ENCODE results near the gene SPPL2B.
A peak's percentile ranks its signal among the peaks of the same experiment; 100 is the strongest.

SPPL2B gene

DNA sequence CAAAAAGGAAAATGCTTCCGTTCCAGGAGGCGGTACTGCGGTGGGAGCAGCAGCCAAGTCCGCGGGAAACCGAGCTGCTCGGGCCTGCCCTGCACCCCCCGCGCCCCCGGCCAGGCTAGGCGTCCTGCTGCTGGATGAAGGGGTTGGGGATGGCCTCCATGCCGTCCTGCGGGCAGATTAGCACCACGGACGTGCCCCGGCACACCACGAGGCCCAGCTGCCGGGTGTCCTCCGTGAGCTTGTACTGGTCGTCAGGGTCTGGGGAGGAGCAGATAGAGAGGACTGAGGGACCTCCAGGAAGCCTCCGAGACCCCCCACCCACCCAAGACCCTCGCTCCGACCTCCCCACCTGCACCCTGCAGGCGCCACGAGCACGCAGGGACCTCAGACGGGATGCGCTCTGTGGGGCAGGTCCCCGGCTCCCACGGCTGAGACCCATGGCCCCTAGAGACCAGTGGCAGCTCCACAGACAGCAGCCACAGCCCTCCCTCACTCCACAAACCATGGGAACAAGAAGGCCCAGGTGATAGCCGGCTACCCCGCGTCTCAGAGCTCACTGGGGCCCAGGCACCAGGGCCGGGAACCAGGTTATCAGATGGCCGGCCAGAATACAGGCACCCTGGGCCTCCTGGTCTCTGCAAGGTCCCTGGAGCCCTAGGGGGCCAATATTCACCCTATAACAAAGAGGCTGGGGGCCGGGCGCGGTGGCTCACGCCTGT lies 6.8 kb upstream of the SPPL2B start:
- DNase-seq (ENCODE audit: low read depth in 2 of 2), result no peak

DNA sequence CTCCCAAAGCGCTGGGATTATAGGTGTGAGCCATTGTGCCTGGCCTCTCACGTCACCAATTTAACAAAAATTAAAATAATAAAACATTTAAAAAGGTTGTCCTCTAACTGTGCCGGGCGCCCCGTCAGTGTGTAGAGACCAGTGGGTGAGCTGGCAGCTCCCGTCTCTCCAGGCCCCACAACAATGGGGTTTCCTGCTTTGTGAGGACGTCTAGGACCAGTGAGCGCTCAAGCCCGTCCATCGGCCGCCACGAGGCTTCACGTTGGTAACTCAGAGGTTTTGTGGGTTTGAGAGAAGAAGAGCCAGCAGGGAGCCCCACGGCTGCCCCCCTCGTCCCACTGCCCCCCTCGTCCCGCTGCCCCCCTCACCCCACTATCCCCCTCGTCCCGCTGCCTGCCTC lies 4.8 kb upstream of the SPPL2B start:
- DNase-seq (ENCODE audit: low read depth in 2 of 2), result no peak

DNA sequence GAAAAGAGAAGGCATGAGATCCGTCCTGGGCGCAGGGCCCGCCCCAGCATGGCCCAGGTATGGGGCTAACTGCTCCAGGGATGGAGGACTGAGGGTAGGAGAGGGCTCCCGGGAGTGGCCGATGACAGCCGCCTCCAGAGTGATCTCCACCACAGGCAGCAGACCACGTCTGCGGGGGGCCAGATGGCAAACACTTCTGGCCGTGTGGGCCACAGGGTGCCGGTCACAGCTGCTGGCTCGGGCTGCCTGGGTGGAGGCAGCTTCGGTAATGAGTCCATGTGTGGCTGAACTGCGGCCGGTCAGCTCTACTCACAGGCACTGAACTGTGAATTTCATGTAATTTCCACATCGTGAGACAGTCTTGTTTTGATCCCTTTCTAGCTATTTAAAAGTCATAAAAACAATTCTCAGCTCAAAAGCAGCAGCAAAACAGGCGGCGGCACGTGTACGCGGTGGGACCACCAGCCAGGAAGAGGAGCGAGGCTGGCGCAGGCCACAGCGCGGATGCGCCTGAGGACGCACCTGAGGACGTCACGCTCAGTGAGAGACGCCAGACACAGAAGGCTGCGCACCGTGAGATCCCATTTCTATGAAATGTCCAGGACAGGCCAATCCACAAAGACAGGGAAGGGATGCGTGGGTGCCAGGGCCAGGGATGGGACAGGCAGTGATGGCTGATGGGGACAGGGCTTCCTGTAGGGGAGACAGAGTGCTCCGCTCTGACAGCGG lies 4.1 kb upstream of the SPPL2B start:
- no peak for DNase-seq (ENCODE audit: low read depth in 2 of 2)

DNA sequence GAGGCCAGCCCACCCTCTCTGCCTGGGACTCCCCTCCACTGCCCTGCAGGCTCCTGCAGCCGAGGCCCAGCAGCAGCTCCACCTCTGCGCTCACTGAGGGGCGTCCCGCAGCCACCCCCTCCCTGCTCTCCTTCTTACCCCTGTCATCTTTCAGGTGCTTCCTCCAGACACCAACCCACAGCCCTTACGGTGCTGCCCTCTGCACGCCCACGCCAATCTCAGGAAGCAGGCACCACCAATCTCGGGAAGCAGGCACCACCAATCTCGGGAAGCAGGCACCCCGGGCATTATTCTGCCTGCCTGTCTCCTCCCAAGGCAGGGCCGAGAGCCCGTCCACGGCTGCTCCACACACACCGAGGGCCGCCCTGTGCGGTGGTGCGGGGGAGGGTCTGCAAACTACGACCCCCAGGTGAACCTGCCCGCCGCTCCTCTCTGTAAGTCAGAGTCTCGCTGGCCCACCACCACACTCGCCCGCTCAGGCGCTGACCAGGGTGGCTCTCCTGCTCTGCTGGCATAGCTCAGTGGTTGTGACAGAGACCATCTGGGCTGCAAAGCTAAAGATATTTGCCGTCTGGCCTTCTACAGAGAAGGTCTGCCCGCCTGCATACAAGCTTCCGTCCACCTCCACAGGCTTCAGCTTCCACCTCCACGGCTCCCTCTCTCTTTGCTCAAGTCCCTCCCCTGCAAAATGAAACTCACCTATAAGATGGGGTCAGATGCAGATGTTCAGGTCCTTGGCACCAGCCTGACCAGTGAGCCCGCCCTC lies 3.0 kb upstream of the SPPL2B start:
- DNase-seq (ENCODE audit: low read depth in 2 of 2), result no peak

DNA sequence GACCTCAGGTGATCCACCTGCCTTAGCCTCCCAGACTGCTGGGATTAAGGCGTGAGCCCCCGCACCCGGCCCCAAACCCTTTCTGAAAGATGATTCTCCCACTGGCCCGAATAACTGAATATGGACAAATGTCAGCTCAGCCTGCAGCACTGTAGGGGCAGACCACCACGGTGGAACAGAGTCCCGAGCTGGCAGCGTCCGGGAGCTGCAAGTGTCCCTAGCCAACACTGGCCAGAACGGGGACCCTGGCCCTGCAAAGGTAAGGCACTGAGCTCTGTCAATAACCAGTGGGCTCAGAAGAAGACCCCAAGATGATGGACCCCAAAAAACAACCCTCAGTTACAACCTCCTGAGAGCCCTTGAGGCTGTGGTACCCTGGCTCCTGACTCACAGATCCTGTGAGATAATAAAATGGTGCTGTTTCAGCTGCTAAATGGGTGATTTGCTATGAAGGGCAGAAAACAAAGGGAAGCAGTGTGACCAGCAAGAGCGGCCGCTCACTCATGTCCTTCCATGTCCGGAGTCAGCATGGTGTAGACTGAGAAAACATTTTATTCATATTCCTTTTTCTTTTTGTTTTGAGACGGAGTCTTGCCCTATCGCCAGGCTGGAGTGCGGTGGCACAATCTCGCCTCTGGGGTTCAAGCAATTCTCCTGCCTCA lies 1.7 kb upstream of the SPPL2B start:
- no peak for DNase-seq (ENCODE audit: low read depth in 2 of 2)

DNA sequence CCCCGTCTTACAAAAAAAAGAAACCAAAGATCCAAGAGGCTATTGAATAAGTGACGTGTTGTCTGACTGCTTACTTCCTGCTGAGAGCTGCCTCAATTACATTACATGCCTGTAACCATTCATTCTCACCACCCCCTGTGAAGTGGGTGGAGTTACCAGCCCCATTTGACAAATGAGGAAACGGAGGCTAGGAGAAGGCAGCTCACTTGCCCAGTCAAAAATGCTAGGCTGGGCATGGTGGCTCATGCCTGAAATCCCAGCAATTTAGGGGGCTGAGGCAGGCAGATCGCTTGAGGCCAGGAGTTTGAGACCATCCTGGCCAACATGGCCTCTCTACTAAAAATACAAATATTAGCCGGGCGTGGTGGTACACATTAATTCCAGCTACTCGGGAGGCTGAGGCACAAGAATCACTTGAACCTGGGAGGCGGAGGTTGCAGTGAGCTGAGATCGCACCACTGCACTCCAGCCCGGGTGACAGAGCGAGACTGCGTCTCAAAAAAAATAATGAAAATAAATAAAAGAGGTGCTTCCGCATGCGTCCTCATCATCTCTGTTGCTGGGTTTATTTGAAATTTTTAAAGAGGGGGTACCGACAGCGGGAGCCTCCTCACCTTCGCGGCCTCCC lies 597 bp upstream of the SPPL2B start:
- DNase-seq (ENCODE audit: low read depth in 2 of 2), result peak; percentile 39 to 46

DNA sequence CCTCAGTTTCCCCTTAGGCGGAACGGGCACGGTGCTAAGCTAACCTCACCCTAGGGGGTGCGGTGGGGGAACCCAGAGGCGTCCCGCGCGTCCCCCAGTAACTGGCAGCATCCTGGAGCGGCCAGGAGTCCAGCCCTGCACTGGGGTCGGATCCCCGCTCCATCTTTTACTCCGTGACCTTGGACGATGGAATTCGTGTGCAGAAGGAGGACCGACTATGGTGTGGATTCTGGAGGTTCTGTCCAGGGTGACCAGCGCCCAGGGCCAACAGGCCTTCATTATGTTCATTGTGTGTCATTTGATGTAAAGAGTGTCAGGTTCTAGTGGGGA lies 630 bp downstream of the SPPL2B start:
- DNase-seq (ENCODE audit: low read depth in 2 of 2), result no peak

DNA sequence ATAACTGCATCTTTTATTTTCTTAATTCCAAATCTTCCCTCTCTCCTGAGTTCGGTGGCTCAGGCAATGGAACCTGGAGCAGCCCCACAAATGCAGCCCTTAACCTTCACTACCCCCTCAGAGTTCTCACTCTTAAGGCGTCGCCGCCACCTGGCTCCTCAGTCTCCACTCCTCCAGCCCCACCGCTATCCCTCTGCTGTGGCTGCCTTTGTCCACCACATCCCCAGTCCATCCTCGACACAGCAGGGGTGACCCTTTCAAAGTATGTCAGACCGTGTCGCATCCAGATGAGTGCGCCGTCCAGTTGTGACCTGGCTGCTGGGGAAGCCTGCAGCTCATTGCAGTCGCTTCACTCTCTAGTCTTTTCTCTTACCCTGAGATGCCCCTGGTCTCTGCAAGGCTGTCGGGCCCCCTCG lies 1.0 kb downstream of the SPPL2B start:
- no peak for DNase-seq (ENCODE audit: low read depth in 2 of 2)

DNA sequence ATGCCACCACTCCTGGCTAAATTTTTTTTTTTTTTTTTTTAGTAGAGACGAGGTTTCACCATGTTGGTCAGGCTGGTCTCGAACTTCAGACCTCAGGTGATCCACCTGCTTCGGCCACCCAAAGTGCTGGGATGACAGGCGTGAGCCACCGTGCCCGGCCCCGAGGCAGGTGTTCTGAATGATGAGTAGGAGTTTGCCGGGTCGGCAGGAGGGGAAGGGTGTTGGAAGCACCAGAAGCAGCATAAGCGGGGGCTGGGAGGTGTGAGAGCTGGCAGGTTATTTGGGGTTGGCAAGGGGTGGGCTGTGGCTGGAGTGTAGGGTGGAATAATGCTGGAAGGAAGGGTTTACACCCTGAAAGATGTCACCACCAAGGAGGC lies 1.8 kb downstream of the SPPL2B start:
- DNase-seq (ENCODE audit: low read depth in 2 of 2), result no peak

DNA sequence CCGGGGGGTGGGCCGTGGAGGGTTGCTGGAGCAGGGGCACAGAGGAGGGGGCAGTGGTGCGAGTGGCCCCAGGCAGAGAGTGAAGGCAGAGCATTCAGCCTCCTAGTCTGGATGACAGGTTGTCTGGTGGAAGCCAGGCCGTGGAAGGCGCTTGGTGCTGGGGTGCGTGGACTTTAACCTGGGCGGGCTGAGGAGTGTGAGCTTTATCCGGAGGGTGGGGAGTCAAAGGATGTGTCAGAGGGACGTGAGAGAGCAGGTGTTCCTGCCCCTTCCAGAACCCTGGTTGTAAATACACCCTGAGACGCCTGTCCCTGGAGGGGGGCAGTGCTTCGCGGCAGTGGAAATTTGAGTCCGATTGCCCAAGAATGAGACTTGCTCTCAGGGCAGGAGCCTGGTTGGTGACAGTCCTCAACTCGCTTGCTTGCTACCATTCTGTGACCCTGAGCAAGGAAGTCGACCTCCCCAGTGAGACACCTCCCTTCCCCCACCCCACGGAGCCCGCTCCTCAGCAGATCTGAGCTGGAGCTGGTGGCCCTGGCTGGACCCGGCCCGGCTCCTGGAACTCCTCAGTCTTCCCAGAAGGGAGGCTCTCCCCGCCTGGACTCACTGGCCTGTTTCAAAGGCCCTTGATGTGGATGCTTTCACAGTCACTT lies 2.3 kb downstream of the SPPL2B start:
- DNase-seq (ENCODE audit: low read depth in 2 of 2), result no peak

DNA sequence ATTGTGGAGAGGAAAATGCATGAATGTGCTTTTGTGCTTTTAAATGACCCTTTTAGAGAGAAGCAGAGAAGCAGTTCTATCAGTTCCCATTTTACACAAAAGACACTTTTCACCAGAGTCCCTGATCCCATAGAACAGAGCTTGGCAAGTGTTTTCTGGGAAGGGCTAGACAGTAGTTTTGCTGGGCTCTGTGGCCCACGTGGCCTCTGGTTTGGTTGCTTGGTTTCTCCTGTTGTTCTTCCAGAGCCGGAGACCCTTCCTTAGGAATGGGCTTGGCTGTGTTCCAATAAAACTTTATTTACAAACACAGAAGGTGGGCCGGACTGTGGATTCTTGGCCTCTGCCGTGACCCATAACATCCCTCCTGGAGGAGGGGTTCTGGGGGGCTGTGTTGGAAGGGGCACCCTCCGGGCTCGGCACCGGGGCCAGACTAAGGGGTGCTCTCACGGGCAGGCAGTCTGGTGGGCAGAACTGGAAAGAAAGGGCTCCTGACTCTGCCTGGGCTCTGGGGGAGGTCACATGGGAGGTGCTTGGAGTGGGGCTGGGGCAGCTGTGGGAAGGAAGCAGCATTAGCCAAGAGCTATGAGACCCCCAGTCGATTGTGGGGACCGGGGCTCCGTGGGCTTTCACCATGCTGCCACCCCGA lies 3.2 kb downstream of the SPPL2B start:
- no peak for DNase-seq (ENCODE audit: low read depth in 2 of 2)

DNA sequence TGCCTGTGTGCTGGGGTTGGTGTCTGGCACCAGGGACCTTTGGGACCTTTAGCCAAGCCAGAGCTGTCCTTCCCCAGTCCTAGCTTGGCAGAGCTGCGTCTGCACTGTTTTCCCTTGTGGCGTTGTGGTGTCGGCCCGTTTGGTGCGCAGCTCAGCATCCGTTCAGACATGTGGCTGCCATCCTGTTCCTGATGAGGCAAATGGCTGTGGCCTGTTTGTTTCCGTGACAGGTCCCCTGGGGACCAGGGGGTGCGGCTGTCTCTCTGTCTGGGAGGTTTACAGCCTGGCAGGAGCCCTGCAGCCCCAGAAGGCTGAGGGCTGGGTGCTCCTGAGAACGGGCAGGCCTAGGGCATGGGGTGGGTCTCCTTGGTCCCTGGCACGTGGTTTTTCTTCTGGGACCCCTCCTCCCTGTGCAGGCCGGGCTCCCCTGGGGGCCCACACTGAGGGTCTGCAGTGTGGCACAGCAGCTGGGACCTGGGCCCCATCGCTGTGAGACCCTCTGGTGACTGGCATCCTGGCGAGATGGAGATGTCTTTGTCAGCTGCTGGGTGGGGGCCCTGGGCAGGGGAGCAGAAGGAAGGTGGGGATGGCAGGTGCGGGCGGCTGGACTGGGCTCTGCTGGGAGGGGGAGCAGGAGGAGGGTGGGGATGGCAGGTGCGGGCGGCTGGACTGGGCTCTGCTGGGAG lies 4.0 kb downstream of the SPPL2B start:
- DNase-seq (ENCODE audit: low read depth in 2 of 2), result no peak

DNA sequence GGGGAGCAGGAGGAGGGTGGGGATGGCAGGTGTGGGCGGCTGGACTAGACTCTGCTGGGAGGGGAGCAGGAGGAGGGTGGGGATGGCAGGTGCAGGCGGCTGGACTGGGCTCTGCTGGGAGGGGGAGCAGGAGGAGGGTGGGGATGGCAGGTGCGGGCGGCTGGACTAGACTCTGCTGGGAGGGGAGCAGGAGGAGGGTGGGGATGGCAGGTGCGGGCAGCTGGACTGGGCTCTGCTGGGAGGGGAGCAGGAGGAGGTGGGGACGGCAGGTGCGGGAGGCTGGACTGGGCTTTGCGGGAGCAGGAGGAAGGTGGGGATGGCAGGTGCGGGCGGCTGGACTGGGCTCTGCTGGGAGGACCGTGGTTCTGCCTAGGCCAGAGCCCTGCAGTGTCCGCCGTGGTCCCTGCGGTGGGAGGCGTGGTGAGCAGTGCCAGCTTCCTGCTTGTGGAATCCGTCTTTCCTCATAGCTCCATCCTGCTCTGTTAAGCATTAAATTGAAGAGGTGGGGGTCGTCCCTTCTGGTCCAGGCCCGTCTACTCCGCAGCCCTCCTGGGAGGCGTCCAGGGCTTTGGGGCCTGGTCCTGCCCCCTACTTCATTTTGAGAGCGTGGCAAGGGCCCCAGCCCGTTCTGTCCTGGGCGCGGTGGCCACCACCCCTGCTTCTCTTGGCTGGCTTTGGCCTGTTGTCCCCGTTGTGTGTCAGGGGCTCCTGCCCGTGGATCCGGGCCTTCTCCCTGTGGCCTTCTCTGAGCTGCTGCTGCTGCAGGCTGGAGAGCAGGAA lies 4.7 kb downstream of the SPPL2B start:
- no peak for DNase-seq (ENCODE audit: low read depth in 2 of 2)

DNA sequence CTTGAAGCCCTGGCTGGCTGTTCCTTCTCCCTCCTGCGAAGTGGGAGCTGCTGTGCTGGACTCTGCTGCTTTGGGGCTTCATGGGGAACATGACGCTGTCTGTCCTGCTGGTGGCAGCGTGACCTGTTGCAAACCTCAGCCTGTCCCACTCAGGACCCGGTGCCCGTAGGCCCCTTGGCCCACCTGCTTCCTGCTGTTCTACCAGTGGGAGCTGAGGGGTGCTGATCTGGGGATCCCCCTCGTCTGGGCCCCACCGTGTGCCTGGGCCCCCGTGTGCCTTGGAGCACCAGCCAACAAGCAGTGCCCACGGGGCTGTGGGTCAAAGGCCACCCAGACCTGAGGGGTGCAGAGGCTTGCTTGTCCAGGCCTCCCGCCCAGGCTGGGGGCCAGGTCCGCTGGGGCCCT lies 5.3 kb downstream of the SPPL2B start:
- no peak for DNase-seq (ENCODE audit: low read depth in 2 of 2)

DNA sequence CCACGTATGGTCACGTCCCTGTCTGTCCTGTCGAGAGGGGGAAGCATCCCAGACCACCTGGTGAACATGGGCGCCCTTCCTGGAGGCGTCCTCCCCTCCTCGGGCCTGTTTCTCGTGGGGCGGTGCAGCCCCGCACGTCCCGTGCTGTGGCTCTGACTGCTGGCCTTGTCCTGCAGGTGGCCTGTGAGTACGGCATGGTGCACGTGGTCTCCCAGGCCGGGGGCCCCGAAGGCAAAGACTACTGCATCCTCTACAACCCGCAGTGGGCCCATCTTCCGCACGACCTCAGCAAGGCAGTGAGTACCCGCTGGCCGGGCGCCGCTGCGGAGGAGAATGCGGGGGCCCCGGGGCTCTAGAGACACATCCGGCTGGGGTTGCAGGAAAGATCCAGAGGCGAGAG lies 5.9 kb downstream of the SPPL2B start:
- DNase-seq (ENCODE audit: low read depth in 2 of 2), result no peak

DNA sequence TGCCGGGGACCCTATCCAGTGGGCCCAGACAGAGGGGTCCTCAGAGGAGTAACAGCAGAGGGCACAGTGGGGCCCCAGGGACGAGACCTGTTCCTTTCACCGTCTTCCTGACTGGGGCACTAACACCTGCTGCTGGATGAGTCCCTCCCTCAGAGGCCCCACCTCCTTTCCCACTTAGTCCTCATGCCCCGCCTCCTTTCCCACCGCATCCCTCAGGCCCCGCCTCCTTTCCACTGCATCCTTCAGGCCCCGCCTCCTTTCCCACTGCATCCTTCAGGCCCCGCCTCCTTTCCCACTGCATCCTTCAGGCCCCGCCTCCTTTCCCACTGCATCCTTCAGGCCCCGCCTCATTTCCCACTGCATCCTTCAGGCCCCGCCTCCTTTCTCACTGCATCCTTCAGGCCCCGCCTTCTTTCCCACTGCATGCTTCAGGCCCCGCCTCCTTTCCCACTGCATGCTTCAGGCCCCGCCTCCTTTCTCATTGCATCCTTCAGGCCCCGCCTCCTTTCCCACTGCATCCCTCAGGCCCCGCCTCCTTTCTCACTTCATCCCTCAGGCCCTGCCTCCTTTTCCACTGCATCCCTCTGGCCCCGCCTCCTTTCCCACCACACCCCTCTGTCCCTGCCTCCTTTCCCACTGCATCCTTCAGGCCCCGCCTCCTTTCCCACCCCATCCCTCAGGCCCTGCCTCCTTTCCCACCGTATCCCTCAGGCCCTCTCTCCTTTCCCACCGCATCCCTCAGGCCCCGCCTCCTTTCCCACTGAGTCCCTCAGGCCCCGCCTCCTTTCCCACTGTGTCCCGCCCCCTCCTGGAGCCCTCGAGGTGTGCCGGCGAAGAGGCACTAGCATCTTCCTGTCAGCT lies 6.7 kb downstream of the SPPL2B start:
- DNase-seq (ENCODE audit: low read depth in 2 of 2), result no peak

DNA sequence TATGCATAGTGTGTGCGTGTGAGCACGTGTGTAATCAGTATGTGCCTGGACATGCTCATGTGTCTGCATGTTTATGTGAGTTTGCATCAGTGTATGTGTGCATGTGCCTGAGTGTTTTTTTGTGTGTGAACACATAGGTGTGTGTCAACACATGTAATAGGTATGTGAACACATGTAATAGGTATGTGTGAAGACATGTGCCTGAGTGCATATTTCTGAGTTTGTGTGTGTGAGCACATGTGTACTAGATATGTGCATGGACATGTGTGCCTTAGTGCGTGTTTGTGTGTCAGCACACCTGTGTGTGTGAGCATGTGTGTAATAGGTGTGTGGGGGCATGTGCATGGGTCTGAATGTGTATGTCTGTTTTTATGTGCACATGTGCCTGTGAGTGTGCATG lies 7.4 kb downstream of the SPPL2B start:
- no peak for DNase-seq (ENCODE audit: low read depth in 2 of 2)

DNA sequence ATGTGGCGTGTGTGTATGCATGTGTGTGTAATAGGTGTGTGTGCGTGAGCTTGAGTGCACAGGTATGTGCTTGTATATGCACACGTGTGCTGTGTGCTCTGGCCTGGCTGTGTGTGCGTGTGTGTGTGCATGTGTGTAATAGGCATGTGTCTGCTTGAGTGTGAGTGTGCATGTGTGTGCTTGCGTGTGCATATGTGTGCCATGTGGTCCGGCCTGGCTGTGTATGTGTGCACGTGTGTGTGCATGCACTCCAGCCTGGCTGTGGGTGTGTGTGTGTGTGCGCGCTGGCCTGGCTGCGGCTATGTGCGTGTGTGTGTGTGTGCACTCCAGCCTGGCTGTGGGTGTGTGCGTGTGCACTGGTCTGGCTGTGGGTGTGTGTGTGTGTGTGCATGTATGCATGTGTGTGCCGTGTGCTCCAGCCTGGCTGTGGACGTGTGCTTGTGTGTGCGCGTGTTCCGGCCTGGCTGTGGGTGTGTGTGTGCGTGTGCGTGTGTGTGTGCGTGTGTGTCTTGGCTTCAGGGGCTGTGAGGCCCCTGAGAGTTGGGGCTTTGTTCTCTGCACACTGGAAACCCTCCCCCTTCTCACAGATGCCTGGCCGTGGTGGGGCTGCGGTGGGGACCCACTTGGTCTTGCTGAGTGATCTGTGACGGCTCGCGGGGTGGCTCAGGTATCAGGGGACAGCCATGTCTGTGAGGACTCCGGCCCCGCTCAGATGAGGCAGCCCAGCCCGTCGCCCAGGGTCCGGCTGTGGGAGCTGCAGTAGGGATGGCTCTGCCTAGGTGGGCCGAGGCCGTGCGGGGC lies 8.2 kb downstream of the SPPL2B start:
- DNase-seq (ENCODE audit: low read depth in 2 of 2), result no peak
